Liver (tissue), 2 donors: ENCODE measurements around the gene MAP3K12.

Experiments used
- CTCF ChIP-seq: fragments of 150-350 bp; IDR thresholded peaks from 2 replicates; pipeline ENCODE4 v1.5.1; 2017; ENCODE audit warnings: improper control_type of control experiment, low read depth, low read length; ENCODE audit not compliant: missing input control
- FOXA1 ChIP-seq: IDR thresholded peaks from 2 replicates; pipeline ENCODE4 v1.6.1; 2016; ENCODE audit warnings: antibody characterized with exemption
- donor health status: healthy.

- TF ChIP-seq FOXA1 (no peak), CTCF (no peak)
Measured at GRCh38 chr12:53479331-53479730, 19.9 kb downstream of the MAP3K12 start.
